ENCODE results near the gene CDH26.

GRCh38 chr20:60057866-60058807 lies 99.9 kb downstream of the CDH26 start:
- TF ChIP-seq EZH2 (IDR thresholded peaks at IDR 0.05; ENCODE audit: insufficient read depth, poor library complexity, severe bottlenecking), result no peak
- TF ChIP-seq EZH2phosphoT487 (IDR thresholded peaks at IDR 0.05; ENCODE audit: insufficient read depth, low read depth), result no peak

All from GM23248 (cell line).